NCI-H2081 (cell line): Measurements from ENCODE around the gene KCNJ16.

ENCODE experiments used
- DNase-seq, 2 experiments: peaks; one replicate each; lab custom pipeline; 2025; lab: John Stamatoyannopoulos, UW

KCNJ16 gene

DNA sequence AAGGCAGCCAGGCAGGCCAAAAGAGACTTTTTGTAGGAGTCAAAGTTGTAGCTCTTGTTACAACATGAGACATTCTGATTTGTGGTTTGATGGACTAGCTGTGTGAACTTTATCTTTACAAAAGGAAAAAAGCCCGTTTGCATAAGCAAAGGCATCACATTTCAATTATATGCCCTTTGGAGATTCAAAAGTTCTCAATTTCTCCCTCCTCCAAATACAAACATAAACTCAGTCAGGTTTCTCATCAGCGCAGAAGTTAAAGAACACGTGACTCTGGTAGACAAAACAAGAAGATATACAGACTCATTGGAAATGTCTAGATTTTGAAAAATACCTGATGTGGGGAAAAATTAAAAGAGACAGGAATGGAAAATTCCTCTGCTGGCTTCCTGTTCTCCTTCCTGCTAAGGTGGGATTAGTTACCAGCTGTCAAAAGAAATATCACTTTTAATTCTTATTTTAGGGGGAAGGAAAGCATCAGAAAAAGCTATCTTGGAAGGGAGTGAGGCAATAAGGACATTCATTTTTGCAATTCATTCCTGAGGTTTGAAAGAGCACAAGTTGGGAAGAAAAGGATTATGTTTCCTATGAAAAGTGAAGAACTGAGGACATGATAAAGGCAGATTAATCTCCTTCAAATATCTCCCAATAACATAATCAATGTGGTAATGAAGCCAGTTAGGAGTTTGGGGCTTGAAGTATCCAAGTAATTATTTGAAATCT, 4.6 kb upstream of the KCNJ16 start:
- DNase-seq: no peak

DNA sequence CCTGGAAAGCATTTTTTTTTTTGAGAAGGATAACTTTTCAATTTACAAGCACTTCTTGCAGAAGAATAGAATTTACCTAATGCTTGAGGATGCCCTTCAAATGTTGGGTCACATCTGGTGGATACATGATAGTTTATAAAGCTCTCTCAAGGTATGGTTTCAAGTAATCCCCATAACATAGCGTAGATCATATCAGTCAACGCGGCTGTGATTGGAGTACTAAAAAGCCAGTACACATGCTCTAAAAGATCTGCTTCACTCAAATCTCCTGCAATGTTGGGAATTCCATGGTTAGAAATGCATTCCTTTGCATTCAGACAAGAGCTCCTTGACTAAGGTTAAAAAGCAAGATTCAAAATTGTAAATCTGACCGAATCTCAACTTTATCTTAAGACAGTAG, 3.9 kb upstream of the KCNJ16 start:
- DNase-seq: no peak

DNA sequence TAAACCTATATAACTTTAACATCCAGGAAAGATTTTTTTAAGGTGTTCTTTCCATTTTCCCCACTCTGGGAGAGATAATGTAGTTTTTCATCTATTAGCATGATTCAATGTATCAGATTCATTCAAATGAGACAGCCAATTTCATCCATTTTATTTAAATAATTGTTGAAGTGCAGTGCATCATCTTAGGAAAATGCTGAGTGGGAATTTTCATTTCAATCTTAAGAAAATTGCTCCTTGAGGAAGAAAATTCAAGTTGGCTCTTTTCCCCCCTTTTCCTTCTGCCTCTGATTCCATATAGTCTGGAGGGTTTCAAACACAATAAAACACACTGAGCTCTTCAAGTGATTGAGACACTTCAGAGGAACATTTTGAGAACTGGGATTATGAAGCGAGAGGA, 3.4 kb upstream of the KCNJ16 start:
- DNase-seq: no peak

DNA sequence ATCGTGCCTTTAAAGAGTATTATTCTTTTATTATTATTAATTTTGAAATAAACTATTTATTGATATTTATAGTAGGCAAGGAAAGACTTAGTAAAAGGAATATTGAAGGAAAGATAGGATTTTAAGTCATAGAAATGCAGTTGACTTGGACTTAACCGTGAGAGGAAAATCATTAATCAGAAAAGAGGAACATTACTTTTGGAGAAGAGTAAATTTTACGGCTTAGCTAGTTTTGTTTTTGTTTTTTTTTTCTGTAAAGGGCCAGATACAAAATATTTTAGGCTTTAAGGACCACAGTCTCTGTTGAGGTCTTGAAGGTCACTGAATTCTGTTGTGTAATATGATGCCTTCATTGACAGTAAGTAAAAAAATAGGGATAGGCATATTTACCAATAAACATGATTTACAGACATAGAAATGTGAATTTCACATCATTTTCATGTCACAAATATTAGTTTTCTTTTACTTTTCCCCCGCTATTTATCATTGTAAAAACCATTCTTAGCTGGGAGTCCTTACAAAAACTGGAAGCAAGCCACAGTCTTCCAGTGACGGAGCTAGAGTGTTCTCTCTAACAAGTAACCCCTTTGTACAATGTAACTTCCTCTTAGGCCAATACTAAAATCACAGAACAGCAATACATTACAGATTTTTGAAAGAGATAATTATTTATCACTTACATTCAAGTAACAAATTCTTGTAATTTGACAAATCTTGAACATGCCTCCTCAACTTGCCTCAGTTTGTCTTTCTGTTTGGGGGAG, 2.3 kb upstream of the KCNJ16 start:
- no peak for DNase-seq

DNA sequence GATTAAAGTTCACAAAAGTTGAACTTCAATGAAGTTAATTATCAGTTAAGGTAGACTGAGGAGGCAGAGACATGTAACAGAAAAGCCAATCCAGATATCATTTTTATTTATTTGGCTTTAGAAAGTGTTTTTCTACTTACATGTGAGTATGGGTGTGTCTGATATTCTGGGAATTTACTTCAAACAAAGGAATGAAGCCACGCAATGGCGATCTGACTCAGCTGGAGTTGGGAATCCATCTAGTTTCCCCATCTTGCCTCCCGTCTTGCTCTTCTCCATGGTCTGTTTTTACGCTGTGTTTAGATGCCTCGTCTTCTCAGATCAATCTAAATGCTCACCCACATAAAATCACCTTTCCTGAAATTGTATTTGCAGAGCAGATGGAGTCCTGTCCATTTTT, 1.7 kb upstream of the KCNJ16 start:
- DNase-seq: no peak

DNA sequence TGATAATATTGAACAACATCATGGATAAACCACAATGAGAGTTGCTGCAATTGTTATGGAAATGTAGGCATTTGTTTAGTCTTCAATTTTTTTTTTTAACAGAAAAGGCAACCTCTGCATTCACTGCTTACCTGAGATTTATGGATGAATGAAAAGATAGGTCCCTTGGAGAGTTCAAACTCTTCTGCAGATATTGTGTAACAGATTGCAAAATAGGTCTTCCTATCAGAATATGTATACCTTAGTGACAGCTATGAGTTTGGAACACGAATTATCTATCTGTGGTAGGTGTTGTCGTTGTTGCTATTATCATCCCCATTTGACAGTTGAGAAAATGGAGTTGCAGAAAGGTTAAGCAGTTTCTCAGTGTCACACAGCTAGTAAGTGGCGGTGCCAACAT, 1.2 kb upstream of the KCNJ16 start:
- no peak for DNase-seq

DNA sequence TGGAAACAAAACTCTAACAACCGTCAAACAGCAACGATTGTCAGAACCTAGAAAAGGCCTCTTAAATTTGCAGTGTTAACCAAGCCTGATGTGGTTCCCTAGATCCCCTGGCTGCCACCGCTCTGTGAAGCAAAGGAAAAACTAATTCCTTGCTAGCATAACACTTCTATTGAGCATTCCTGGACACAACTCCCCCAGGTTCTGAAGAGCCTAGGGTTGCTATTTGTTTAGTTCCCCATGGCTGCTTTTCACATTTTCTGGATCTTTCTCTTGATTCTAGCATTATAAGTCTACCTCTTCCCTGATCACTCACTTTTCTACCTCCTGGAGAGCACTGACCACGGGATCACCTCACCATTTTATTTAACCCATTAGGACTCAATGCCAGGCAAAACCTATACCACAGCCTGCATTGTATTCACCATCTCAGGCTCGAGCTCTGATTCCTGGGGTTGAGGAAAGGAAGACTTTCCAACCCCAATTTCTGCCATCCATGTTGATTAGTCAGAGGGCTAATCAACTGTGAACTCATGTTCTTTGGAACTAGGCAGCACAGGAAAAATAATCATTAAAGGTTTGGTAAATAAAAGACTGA, 692 bp upstream of the KCNJ16 start:
- no peak for DNase-seq

DNA sequence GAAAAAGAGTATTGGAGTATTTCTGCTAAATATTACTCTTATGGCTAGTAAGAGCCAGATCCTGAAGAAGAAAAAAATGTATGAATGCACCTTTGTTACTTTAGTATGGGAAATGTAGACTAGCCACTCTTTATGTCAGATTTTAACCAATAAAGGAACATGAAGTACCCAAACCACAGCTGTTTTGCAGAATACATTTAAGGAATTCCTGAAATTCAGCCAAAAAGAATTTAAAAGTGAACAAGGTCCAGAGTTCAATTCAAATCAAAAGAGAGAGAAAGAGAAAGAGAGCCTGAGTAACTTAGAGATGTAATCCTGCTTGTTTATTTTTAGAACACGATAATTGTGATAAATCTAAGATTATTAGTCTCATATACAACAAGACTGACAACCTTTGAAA, 1.2 kb downstream of the KCNJ16 start:
- no peak for DNase-seq

DNA sequence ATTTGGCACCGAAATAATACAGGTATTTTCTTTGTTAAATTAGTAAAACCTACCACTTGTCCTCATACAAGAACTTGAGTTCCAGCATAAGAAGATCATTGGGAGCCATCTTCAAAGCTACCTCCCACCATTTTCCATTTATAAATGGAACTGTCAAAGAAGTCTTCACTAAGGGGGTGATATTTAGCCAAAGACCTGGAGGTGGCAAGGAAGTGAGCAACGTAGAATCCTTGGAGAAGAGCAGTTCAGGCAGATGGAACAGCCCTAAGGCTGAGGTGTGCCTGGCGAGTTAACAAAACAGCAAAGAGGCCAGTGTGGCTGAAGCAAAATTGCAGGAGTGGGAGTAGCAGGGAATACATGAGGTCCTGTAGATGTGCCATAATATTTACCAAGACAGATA, 1.8 kb downstream of the KCNJ16 start:
- no peak for DNase-seq

DNA sequence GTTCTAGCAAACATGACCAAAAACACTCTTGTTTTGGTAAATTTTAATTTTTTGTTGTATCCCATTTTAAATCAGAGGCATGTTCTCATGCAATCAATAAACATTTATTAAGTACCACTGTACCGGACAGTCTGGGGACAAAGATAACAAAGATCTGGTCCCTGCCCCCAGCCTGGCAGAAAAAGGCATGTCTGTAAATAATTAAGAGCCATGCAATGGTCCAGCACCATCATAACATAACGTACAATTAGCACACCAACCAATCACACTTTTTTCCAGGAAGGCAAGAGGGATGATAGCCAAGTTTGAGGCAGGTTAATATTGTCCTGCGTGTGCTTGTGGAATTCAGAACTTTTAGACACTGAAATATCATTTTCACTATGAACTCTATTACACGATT, 3.5 kb downstream of the KCNJ16 start:
- no peak for DNase-seq

DNA sequence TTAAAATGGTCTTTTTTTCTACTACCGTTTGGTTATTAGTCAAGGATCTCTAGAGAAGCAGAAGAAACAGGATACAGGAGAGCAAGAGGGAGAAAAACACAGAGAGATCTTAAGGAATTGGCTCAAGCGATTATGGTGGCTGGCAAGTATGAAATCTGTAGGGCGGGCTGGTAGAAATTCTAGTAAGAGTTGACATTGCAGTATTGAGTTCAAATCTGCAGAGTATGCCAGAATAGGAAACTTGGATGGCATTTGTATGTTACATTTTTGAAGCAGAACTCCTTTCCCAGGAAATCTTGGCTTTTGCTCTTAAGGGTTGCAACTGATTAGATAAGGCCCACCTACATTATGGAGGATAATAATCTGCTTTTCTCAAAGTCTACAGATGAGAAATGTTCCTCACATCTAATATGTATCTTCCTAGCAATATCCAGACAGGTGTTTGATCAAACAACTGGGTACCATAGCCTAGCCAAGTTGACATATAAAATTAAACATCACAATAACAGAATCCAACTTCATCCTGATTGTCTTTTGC, 4.0 kb downstream of the KCNJ16 start:
- DNase-seq: no peak

DNA sequence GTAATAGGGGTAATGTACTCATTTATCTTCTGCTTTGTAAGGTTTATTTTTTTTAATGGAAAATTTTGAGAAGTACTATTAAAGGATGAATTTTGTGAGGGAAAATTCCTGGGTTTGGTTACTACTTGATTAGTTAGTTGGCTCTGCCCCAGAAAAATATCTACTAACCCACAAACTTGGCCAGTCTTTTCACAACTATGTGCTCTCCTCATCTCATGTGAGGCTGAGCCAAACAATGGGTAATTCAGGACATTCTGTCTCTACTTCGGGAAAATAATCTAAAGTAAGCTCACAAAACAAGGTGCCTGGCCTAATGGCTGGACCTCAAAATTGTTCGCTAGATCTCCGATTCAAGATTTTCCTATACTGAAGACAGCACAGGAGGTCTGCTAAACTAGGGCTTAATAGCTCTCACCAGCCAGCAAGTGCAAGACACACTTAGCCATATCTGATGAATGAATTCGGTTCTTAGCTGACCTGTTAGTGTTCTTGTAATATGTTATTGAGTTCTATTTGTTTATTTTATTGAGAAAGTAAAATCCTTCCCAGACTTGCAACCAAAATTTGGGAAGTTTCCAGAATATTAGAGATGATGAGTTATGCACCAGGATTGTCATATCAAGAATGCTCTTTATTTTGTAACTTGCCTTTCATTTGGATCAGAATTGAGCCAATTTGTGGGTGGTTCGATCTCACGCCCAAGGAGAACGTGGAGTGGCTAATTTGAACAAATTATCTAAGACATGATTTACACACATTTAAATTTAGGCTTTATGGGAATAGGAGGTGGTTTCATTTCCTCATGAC, 5.7 kb downstream of the KCNJ16 start:
- no peak for DNase-seq

DNA sequence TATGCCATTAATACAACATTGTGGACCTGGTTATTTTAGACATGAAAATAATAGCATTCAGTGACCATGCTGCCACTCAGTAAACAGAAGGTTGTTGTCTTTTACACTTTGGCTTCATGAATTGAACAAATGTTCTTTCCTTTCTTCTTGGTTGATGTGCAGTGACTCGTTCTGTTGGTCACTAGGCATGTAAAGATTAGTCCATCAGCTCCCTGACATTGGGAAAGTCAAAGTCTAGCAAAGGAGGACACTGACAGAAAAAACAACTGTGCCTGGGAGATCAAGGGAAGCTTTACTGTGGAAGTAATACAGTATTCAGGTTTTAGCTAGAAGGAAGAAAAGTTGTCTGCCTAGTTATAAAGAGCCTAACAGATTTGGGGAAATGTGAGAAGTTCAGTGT, 6.9 kb downstream of the KCNJ16 start:
- DNase-seq: no peak

DNA sequence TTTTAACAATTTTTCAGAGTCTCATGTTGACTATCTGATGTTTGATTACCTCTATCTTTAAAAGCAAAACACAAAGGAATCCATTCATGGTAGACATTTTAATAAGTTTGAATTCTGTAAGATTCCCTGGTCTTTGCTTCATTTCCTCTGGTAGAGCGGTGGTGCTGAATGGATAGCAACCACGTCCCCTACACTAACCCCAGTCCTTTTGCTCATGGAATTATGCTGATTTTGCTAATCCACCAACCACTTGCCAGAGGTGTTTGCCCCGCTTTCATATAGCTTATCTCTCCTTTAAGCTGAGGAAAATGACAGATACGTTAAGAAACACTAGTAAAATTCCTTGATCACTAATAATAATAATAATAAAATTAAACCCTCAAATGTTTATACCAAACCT, 9.5 kb downstream of the KCNJ16 start:
- DNase-seq: no peak

DNA sequence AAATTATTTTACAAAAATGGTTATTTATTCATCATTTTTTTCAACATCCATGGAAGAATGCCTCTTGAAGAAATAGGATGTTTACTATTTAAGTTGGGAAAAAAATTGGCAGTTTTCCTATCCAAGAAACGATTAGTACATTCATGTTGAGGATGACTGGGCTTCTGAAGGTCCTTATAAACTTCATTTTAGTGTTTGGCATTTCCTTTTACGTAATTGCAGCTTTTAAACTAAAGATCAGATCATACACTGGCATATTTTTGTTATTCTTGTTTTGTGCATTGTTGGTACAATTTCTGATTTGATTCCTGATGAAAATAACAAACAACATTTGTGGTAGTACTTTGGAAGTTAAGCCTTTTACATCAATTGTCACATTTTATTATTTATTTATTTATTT, 11.5 kb downstream of the KCNJ16 start:
- DNase-seq: no peak

DNA sequence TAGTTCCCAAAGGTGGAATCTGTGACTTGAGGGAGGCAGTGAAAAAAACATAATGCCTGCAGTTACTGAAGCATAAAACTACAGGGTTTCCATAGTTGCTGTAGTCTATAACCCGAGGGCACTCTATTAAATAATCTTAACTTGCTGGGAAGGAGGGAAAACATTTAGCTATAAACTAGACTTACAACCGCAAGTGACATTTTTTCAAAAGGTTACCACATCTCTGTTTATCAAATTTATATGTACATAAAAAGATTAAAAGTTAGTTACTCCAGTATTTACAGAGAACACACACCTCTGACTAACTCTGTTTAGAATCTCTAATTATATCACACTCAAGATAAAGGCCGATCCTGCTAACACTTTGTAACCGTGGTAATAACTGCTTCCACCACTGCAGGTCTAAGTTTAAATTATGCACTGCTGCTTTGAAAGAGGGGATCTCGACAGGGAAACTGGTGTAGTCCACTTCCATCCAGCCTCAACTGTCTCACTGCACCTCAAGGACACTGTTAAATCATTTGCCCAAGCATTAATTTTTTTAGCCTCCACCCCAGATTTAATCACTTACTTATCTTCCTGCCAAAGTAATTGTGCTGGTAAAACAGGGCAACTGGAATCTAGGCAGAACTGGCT, 14.6 kb downstream of the KCNJ16 start:
- peak in 1 of 2 experiments; percentile 59 for DNase-seq

DNA sequence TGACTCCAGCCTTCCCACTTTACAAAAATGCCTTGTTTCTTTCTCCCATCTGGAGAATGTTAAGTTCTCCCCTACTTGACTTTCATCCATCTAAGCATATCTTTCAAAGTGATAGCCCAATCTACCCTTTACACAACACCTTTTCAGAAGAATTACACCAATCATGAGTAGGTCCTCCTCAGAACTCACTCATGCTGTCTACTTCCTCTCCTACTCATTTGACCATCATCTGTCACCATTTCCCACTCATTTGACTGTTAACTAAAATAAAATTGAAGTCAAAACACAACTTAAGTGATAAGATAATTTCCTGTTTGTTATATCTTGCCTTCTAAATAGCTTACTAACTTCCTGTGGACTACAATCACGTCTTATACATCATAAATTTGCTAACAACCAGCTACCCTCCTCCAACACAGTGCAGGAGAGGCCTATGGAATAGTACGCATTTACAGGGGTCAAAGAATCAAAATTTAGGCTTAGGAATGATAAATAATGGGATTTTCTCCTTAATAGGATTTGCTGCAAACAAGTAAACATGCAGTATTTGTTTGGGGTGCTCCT, 16.1 kb downstream of the KCNJ16 start:
- no peak for DNase-seq

DNA sequence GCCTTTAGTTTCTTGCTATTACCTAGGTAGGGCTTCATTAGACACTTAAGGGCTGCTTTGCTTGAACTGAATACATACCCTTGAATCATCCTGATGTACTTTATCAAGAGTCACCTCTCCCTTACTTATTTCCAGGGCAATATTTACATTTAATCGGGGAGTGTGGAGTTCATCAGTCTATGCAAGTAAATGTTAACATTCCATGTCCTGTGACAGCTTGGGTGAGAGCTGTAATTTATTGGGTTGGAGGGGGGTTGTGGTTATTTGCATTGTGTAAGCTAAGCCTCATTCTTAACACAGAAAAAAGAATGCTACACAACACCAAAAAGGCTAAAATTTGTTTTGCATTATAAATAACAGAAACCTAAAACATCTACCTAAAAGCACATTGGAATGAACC, 16.7 kb downstream of the KCNJ16 start:
- no peak for DNase-seq

DNA sequence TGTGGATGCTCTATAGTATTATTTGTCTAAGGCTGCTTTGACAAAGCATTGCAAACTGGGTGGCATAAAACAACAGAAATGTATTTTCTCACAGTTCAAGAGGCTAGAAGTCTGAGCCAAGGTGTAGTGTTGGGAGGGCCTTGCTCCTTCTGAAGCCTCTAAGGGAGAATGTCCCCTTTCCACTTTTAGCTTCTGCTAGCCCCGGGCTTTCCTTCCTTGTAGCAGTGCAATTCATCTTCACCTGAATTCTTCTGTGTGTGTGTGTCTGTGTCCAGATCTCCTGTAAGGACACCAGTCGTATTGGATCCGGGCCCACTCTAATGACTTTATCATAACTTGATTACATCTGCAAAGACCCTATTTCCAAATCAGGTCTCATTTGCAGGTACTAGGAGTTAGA, 18.1 kb downstream of the KCNJ16 start:
- no peak for DNase-seq

DNA sequence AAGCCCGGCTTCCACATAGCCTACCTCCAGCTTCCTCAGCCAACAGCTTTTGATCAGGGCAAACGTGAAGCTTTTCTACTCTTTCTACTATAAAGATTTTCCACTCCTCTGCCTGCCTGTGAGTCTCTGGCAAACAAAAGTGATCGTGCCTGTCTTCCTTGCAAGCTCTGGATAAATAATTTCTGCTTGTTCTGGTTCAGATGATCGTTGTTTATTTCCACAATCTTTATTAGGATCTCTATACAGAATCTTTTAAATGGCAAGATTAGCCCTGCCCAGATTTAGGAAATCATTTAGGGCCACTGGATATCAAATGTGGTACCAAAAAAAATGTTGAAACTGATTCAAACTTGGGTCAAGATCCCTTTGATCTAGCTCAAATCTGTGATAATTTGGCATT, 20.4 kb downstream of the KCNJ16 start:
- no peak for DNase-seq

DNA sequence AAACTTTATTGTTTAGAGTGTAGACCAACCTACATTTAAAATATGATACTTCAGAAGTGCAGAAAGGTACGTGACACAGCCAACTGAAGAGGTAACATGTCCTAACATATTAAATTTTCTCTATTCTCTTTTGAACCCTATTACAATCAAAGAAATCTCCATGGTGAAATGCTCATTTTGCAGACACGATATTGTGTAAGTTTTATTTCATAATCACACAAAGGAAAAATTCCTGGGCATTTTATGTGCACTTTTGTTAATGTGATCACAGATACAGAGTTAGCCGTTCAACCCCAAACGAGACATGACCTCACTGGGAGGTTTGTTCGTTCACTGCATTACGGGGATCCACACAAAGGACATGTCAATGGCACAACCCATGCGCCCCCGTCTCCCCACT, 21.8 kb downstream of the KCNJ16 start:
- DNase-seq: no peak

DNA sequence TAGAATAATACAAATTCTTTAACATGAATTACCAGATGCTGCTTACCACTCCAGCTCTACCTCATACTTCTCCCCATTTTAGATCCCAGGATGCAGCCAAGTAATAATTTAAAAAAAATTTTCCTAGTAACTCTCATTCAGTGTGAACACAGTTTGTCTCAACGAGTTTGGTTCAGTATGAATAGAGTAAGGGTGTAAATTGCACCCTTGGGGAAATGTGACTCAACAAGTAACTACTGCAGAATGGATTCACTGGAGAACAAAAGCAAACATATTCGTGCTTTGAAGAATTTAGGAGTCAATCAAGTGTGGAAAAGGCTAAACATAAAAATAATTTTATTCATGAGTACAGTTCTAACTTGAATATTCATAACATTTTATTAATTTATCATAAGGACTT, 23.0 kb downstream of the KCNJ16 start:
- DNase-seq: no peak
